GM23248 (cell line): ENCODE results near the gene TNS3. TPM values are rescaled to one million over a fixed set of nuclear protein-coding genes. Genes with fewer than 3 reads are reported as not detected.

Experiments
- DNase-seq: peaks from one replicate; pipeline ENCODE4 v3.0.0-alpha.2; 2015
- H2AFZ ChIP-seq: fragments of 200-600 bp; sonication (generic); 2 replicates; pipeline ENCODE4 v1.6.1; 2016; ENCODE audit warnings: antibody characterized with exemption
- H3F3A ChIP-seq: fragments of 200-600 bp; sonication (generic); 2 replicates; pipeline ENCODE4 v1.6.1; 2016; ENCODE audit warnings: mild to moderate bottlenecking, antibody characterized with exemption, mixed run types; ENCODE audit not compliant: insufficient read depth
- H3K27ac ChIP-seq: fragments of 200-600 bp; sonication (generic); 2 replicates; pipeline ENCODE4 v1.5.1; 2016; ENCODE audit warnings: mild to moderate bottlenecking
- H3K27me3 ChIP-seq: fragments of 200-600 bp; sonication (generic); replicated peaks from 2 replicates; pipeline ENCODE4 v1.6.1; 2016; ENCODE audit warnings: mild to moderate bottlenecking; ENCODE audit not compliant: insufficient read depth
- H3K36me3 ChIP-seq: fragments of 200-600 bp; sonication (generic); 2 replicates; pipeline ENCODE4 v1.6.1; 2016; ENCODE audit warnings: low read depth, mild to moderate bottlenecking
- H3K4me1 ChIP-seq: fragments of 200-600 bp; sonication (generic); 2 replicates; pipeline ENCODE4 v1.6.1; 2016; ENCODE audit warnings: mild to moderate bottlenecking; ENCODE audit not compliant: insufficient read depth
- H3K4me2 ChIP-seq: fragments of 200-600 bp; sonication (generic); one replicate; pipeline ENCODE4 v1.6.1; 2016; ENCODE audit warnings: mild to moderate bottlenecking; ENCODE audit not compliant: unreplicated experiment
- H3K4me3 ChIP-seq: fragments of 200-600 bp; sonication (generic); 2 replicates; pipeline ENCODE4 v1.5.1; 2016; ENCODE audit warnings: mild to moderate bottlenecking
- H3K79me2 ChIP-seq: fragments of 200-600 bp; sonication (generic); 2 replicates; pipeline ENCODE4 v1.6.1; 2016; ENCODE audit warnings: mild to moderate bottlenecking; ENCODE audit not compliant: insufficient read depth
- H3K9ac ChIP-seq: fragments of 200-600 bp; sonication (generic); 2 replicates; pipeline ENCODE4 v1.6.1; 2016; ENCODE audit warnings: mild to moderate bottlenecking
- H3K9me2 ChIP-seq: fragments of 200-600 bp; sonication (generic); 2 replicates; pipeline ENCODE4 v1.6.1; 2016; ENCODE audit warnings: mixed run types, mild to moderate bottlenecking, moderate library complexity; ENCODE audit not compliant: insufficient read depth
- H3K9me3 ChIP-seq: fragments of 200-600 bp; sonication (generic); one replicate; pipeline ENCODE4 v1.6.1; 2017; ENCODE audit warnings: low read depth
- H4K20me1 ChIP-seq: fragments of 200-600 bp; sonication (generic); 2 replicates; pipeline ENCODE4 v1.6.0; 2016; ENCODE audit not compliant: insufficient read depth
- EZH2 ChIP-seq: fragments of 200-600 bp; sonication (generic); IDR thresholded peaks from 2 replicates; pipeline ENCODE4 v1.6.1; 2018; ENCODE audit warnings: antibody characterized with exemption, mild to moderate bottlenecking; ENCODE audit not compliant: insufficient read depth, poor library complexity, severe bottlenecking
- EZH2phosphoT487 ChIP-seq: fragments of 200-600 bp; sonication (generic); IDR thresholded peaks from 2 replicates; pipeline ENCODE4 v1.6.1; 2018; ENCODE audit warnings: antibody characterized with exemption, moderate library complexity, mild to moderate bottlenecking, low read depth; ENCODE audit not compliant: insufficient read depth
- WGBS, 2 experiments: methylation state at CpG; one replicate each; pipeline ENCODE4 v1.1.6; 2015 to 2017; ENCODE audit warnings: low lambda C conversion rate in 2 of 2, low coverage in 1 of 2; ENCODE audit errors: missing lambda C conversion rate in 2 of 2; 5-methylcytosine and 5-hydroxymethylcytosine counted together
- in situ Hi-C: fragments of 300-500 bp; cut with MboI; formaldehyde crosslinking; loops from 2 replicates; pipeline ENCODE4 v1.15.0; 2020
- polyA plus RNA-seq: library from polyadenylated mRNA; unstranded; fragments of >200 nt; fragmentation: Nextera tagmentation; extraction: Ambion mirVana; gene quantifications from 2 replicates; pipeline ENCODE4 v1.2.1, GENCODE V29; 2016
- total RNA-seq: library from RNA; depleted of rRNA; stranded (reverse); fragments of >200 nt; shearing (Covaris generic); gene quantifications from 2 replicates; pipeline ENCODE4 v1.2.3, GENCODE V29; 2014

The TNS3 gene
- total and polyA plus RNA-seq, 2 experiments from 2014 or later, result 18.6 to 47.0 TPM

GRCh38 chr7:47260270-47260669 lies 321.6 kb downstream of the TNS3 start:
- H3K27me3 ChIP-seq, result no peaks in the 10 kb centered on the region
- H3K27ac ChIP-seq, result no peak overlapping the region
- H3K9me2 ChIP-seq, result no peaks in the 10 kb centered on the region
- WGBS, 2 experiments, result 86% methylated on average over 1 of the region's 1 CpG
- H4K20me1 ChIP-seq, result no peaks in the 10 kb centered on the region
- no peaks in the 10 kb centered on the region for H3K79me2 ChIP-seq
- TF ChIP-seq EZH2 (no peak), EZH2phosphoT487 (no peak)
- H3K4me2 ChIP-seq, result no peak overlapping the region
- no peaks in the 10 kb centered on the region for H3K4me1 ChIP-seq
- no peaks in the 10 kb centered on the region for H3F3A ChIP-seq
- no peak overlapping the region for H2AFZ ChIP-seq
- H3K4me3 ChIP-seq, result no peak overlapping the region
- H3K36me3 ChIP-seq, result no peaks in the 10 kb centered on the region
- no peak for DNase-seq
- no peak overlapping the region for H3K9ac ChIP-seq
- no peaks in the 10 kb centered on the region for H3K9me3 ChIP-seq
- in situ Hi-C loops, result no loop called here

GRCh38 chr7:47259682-47260081 lies 322.2 kb downstream of the TNS3 start:
- Histone ChIP-seq H3K27ac (no peak overlapping the region), H3K9ac (no peak overlapping the region), H3K36me3 (no peaks in the 10 kb centered on the region), H4K20me1 (no peaks in the 10 kb centered on the region), H3K4me1 (no peaks in the 10 kb centered on the region), H3K9me3 (no peaks in the 10 kb centered on the region), H3F3A (no peaks in the 10 kb centered on the region), H3K79me2 (no peaks in the 10 kb centered on the region), H3K4me3 (no peak overlapping the region), H3K4me2 (no peak overlapping the region), H3K27me3 (no peaks in the 10 kb centered on the region), H3K9me2 (no peaks in the 10 kb centered on the region), H2AFZ (no peak overlapping the region)
- 100% methylated on average over 2 of the region's 2 CpGs for WGBS, 2 experiments
- in situ Hi-C loops, result no loop called here
- TF ChIP-seq EZH2 (no peak), EZH2phosphoT487 (no peak)
- no peak for DNase-seq

GRCh38 chr7:47258798-47259197 lies 323.1 kb downstream of the TNS3 start:
- H3K79me2 ChIP-seq, result no peaks in the 10 kb centered on the region
- peak; percentile 20 for DNase-seq
- TF ChIP-seq EZH2phosphoT487, result no peak
- TF ChIP-seq EZH2, result no peak
- 94 to 100% methylated on average over 2 of the region's 2 CpGs for WGBS, 2 experiments
- H3K4me2 ChIP-seq, result no peak overlapping the region
- no peak overlapping the region for H3K27ac ChIP-seq
- no peak overlapping the region for H3K9ac ChIP-seq
- no peaks in the 10 kb centered on the region for H3K27me3 ChIP-seq
- H3K36me3 ChIP-seq, result no peaks in the 10 kb centered on the region
- no peaks in the 10 kb centered on the region for H3K9me3 ChIP-seq
- H4K20me1 ChIP-seq, result no peaks in the 10 kb centered on the region
- H3K4me3 ChIP-seq, result no peak overlapping the region
- no peak overlapping the region for H2AFZ ChIP-seq
- H3F3A ChIP-seq, result no peaks in the 10 kb centered on the region
- in situ Hi-C loops, result no loop called here
- 0 out of 2 replicates have a peak, but pooled peaks cover 2% of the 10 kb centered on the region for H3K4me1 ChIP-seq
- no peaks in the 10 kb centered on the region for H3K9me2 ChIP-seq

- no peaks in the 10 kb centered on the region for H3K36me3 ChIP-seq
- no peak overlapping the region for H3K4me2 ChIP-seq
- no peaks in the 10 kb centered on the region for H3K27me3 ChIP-seq
- H3K9me2 ChIP-seq, result no peaks in the 10 kb centered on the region
- no peak overlapping the region for H3K9ac ChIP-seq
- no peaks in the 10 kb centered on the region for H4K20me1 ChIP-seq
- in situ Hi-C loops, result no loop called here
- DNase-seq, result no peak
- TF ChIP-seq EZH2phosphoT487, result no peak
- no peak for TF ChIP-seq EZH2
- WGBS, 2 experiments, result 62 to 69% methylated on average over 4 of the region's 4 CpGs
- no peaks in the 10 kb centered on the region for H3K9me3 ChIP-seq
- H3K27ac ChIP-seq, result no peak overlapping the region
- no peak overlapping the region for H2AFZ ChIP-seq
- 0 out of 2 replicates have a peak, but pooled peaks cover 8% of the 10 kb centered on the region for H3K4me1 ChIP-seq
- H3K79me2 ChIP-seq, result no peaks in the 10 kb centered on the region
- H3K4me3 ChIP-seq, result no peak overlapping the region
- no peaks in the 10 kb centered on the region for H3F3A ChIP-seq
These were observed 325.9 kb downstream of the TNS3 start for GRCh38 chr7:47256016-47256415.

- H2AFZ ChIP-seq, result no peak overlapping the region
- TF ChIP-seq EZH2phosphoT487, result no peak
- in situ Hi-C loops, result no loop called here
- 78 to 81% methylated on average over 3 of the region's 3 CpGs for WGBS, 2 experiments
- no peaks in the 10 kb centered on the region for H3K9me3 ChIP-seq
- H4K20me1 ChIP-seq, result no peaks in the 10 kb centered on the region
- no peak for DNase-seq
- H3K9me2 ChIP-seq, result no peaks in the 10 kb centered on the region
- no peak overlapping the region for H3K27ac ChIP-seq
- no peak overlapping the region for H3K4me2 ChIP-seq
- H3K27me3 ChIP-seq, result no peaks in the 10 kb centered on the region
- no peaks in the 10 kb centered on the region for H3F3A ChIP-seq
- no peaks in the 10 kb centered on the region for H3K36me3 ChIP-seq
- H3K79me2 ChIP-seq, result no peaks in the 10 kb centered on the region
- no peak overlapping the region for H3K4me3 ChIP-seq
- no peak overlapping the region for H3K9ac ChIP-seq
- H3K4me1 ChIP-seq, result 0 out of 2 replicates have a peak, but pooled peaks cover 8% of the 10 kb centered on the region
These were observed 326.5 kb downstream of the TNS3 start for GRCh38 chr7:47255441-47255840.
